ENCODE data around the gene NR2E1.

Gene NR2E1

GRCh38 chr6:108127056-108127455 lies 38.8 kb upstream of the NR2E1 start:
- Histone ChIP-seq H3K4me3 (ENCODE audit: low read depth, low read length) (no peak overlapping the region), H3K4me1 (ENCODE audit: control insufficient read depth, insufficient read depth, low read length) (peaks cover 5% of the 10 kb centered on the region), H3K36me3 (ENCODE audit: control insufficient read depth, insufficient read depth, low read length) (no peaks in the 10 kb centered on the region), H3K9ac (ENCODE audit: low read depth, low read length) (no peak overlapping the region), H3K27me3 (ENCODE audit: control insufficient read depth, insufficient read depth, low read length) (peaks cover 100% of the 10 kb centered on the region), H3K9me3 (ENCODE audit: control insufficient read depth, insufficient read depth, low read length) (no peaks in the 10 kb centered on the region)

- Histone ChIP-seq H3K9me3 (ENCODE audit: control insufficient read depth, insufficient read depth, low read length) (no peaks in the 10 kb centered on the region), H3K4me3 (ENCODE audit: low read depth, low read length) (no peak overlapping the region), H3K27me3 (ENCODE audit: control insufficient read depth, insufficient read depth, low read length) (peaks cover 100% of the 10 kb centered on the region), H3K36me3 (ENCODE audit: control insufficient read depth, insufficient read depth, low read length) (no peaks in the 10 kb centered on the region), H3K4me1 (ENCODE audit: control insufficient read depth, insufficient read depth, low read length) (peaks cover 7% of the 10 kb centered on the region), H3K9ac (ENCODE audit: low read depth, low read length) (no peak overlapping the region)
Measured at GRCh38 chr6:108127826-108128225, 38.0 kb upstream of the NR2E1 start.

GRCh38 chr6:108130262-108130661 lies 35.6 kb upstream of the NR2E1 start:
- peaks cover 91% of the 10 kb centered on the region for H3K27me3 ChIP-seq (ENCODE audit: control insufficient read depth, insufficient read depth, low read length)

GRCh38 chr6:108132863-108133262 lies 33.0 kb upstream of the NR2E1 start:
- Histone ChIP-seq H3K9me3 (ENCODE audit: control insufficient read depth, insufficient read depth, low read length) (no peaks in the 10 kb centered on the region), H3K4me1 (ENCODE audit: control insufficient read depth, insufficient read depth, low read length) (peaks cover 19% of the 10 kb centered on the region), H3K9ac (ENCODE audit: low read depth, low read length) (no peak overlapping the region), H3K27me3 (ENCODE audit: control insufficient read depth, insufficient read depth, low read length) (peaks cover 86% of the 10 kb centered on the region), H3K4me3 (ENCODE audit: low read depth, low read length) (peak overlapping the region; percentile 5), H3K36me3 (ENCODE audit: control insufficient read depth, insufficient read depth, low read length) (no peaks in the 10 kb centered on the region)

More at GRCh38 chr6:108130262-108130661, 35.6 kb upstream of the NR2E1 start:
- no peak overlapping the region for H3K9ac ChIP-seq (ENCODE audit: low read depth, low read length)
- no peaks in the 10 kb centered on the region for H3K9me3 ChIP-seq (ENCODE audit: control insufficient read depth, insufficient read depth, low read length)
- no peak overlapping the region for H3K4me3 ChIP-seq (ENCODE audit: low read depth, low read length)
- peaks cover 19% of the 10 kb centered on the region for H3K4me1 ChIP-seq (ENCODE audit: control insufficient read depth, insufficient read depth, low read length)
- H3K36me3 ChIP-seq (ENCODE audit: control insufficient read depth, insufficient read depth, low read length) = no peaks in the 10 kb centered on the region

GRCh38 chr6:108133594-108134179 lies 32.1 kb upstream of the NR2E1 start:
- H3K36me3 ChIP-seq (ENCODE audit: control insufficient read depth, insufficient read depth, low read length) = no peaks in the 10 kb centered on the region
- H3K9me3 ChIP-seq (ENCODE audit: control insufficient read depth, insufficient read depth, low read length) = no peaks in the 10 kb centered on the region
- H3K4me1 ChIP-seq (ENCODE audit: control insufficient read depth, insufficient read depth, low read length) = peaks cover 17% of the 10 kb centered on the region
- H3K4me3 ChIP-seq (ENCODE audit: low read depth, low read length) = peak overlapping the region; percentile 35
- no peak overlapping the region for H3K9ac ChIP-seq (ENCODE audit: low read depth, low read length)
- H3K27me3 ChIP-seq (ENCODE audit: control insufficient read depth, insufficient read depth, low read length) = peaks cover 83% of the 10 kb centered on the region

- Histone ChIP-seq H3K9me3 (ENCODE audit: control insufficient read depth, insufficient read depth, low read length) (no peaks in the 10 kb centered on the region), H3K4me1 (ENCODE audit: control insufficient read depth, insufficient read depth, low read length) (peaks cover 14% of the 10 kb centered on the region), H3K36me3 (ENCODE audit: control insufficient read depth, insufficient read depth, low read length) (no peaks in the 10 kb centered on the region), H3K27me3 (ENCODE audit: control insufficient read depth, insufficient read depth, low read length) (peaks cover 76% of the 10 kb centered on the region), H3K4me3 (ENCODE audit: low read depth, low read length) (peak overlapping the region; percentile 24), H3K9ac (ENCODE audit: low read depth, low read length) (no peak overlapping the region)
Measured at GRCh38 chr6:108134213-108134970, 31.4 kb upstream of the NR2E1 start.

- Histone ChIP-seq H3K36me3 (ENCODE audit: control insufficient read depth, insufficient read depth, low read length) (no peaks in the 10 kb centered on the region), H3K27me3 (ENCODE audit: control insufficient read depth, insufficient read depth, low read length) (peaks cover 25% of the 10 kb centered on the region), H3K4me3 (ENCODE audit: low read depth, low read length) (no peak overlapping the region), H3K4me1 (ENCODE audit: control insufficient read depth, insufficient read depth, low read length) (no peaks in the 10 kb centered on the region), H3K9me3 (ENCODE audit: control insufficient read depth, insufficient read depth, low read length) (no peaks in the 10 kb centered on the region), H3K9ac (ENCODE audit: low read depth, low read length) (no peak overlapping the region)
Measured at GRCh38 chr6:108142240-108142639, 23.6 kb upstream of the NR2E1 start.

GRCh38 chr6:108145639-108146038 lies 20.2 kb upstream of the NR2E1 start:
- Histone ChIP-seq H3K27me3 (ENCODE audit: control insufficient read depth, insufficient read depth, low read length) (peaks cover 17% of the 10 kb centered on the region), H3K9ac (ENCODE audit: low read depth, low read length) (no peak overlapping the region), H3K36me3 (ENCODE audit: control insufficient read depth, insufficient read depth, low read length) (no peaks in the 10 kb centered on the region), H3K4me3 (ENCODE audit: low read depth, low read length) (no peak overlapping the region), H3K9me3 (ENCODE audit: control insufficient read depth, insufficient read depth, low read length) (no peaks in the 10 kb centered on the region), H3K4me1 (ENCODE audit: control insufficient read depth, insufficient read depth, low read length) (no peaks in the 10 kb centered on the region)

GRCh38 chr6:108152446-108152845 lies 13.4 kb upstream of the NR2E1 start:
- Histone ChIP-seq H3K36me3 (ENCODE audit: control insufficient read depth, insufficient read depth, low read length) (no peaks in the 10 kb centered on the region), H3K4me1 (ENCODE audit: control insufficient read depth, insufficient read depth, low read length) (peaks cover 3% of the 10 kb centered on the region), H3K4me3 (ENCODE audit: low read depth, low read length) (no peak overlapping the region), H3K27me3 (ENCODE audit: control insufficient read depth, insufficient read depth, low read length) (peaks cover 57% of the 10 kb centered on the region), H3K9ac (ENCODE audit: low read depth, low read length) (no peak overlapping the region), H3K9me3 (ENCODE audit: control insufficient read depth, insufficient read depth, low read length) (no peaks in the 10 kb centered on the region)

- Histone ChIP-seq H3K4me1 (ENCODE audit: control insufficient read depth, insufficient read depth, low read length) (peaks cover 5% of the 10 kb centered on the region), H3K9me3 (ENCODE audit: control insufficient read depth, insufficient read depth, low read length) (no peaks in the 10 kb centered on the region), H3K27me3 (ENCODE audit: control insufficient read depth, insufficient read depth, low read length) (peaks cover 92% of the 10 kb centered on the region), H3K36me3 (ENCODE audit: control insufficient read depth, insufficient read depth, low read length) (no peaks in the 10 kb centered on the region), H3K4me3 (ENCODE audit: low read depth, low read length) (peak overlapping the region; percentile 3), H3K9ac (ENCODE audit: low read depth, low read length) (no peak overlapping the region)
Measured at GRCh38 chr6:108156180-108156937, 9.5 kb upstream of the NR2E1 start.

GRCh38 chr6:108156938-108157233 lies 8.9 kb upstream of the NR2E1 start:
- Histone ChIP-seq H3K4me3 (ENCODE audit: low read depth, low read length) (peak overlapping the region; percentile 3), H3K27me3 (ENCODE audit: control insufficient read depth, insufficient read depth, low read length) (peaks cover 97% of the 10 kb centered on the region), H3K4me1 (ENCODE audit: control insufficient read depth, insufficient read depth, low read length) (peaks cover 5% of the 10 kb centered on the region), H3K36me3 (ENCODE audit: control insufficient read depth, insufficient read depth, low read length) (no peaks in the 10 kb centered on the region), H3K9ac (ENCODE audit: low read depth, low read length) (no peak overlapping the region), H3K9me3 (ENCODE audit: control insufficient read depth, insufficient read depth, low read length) (no peaks in the 10 kb centered on the region)
